ENCODE measurements around the gene TMEM201. TPM values are rescaled to one million over a fixed set of nuclear protein-coding genes. Genes with fewer than 3 reads are reported as not detected.

The TMEM201 gene
- total and polyA plus RNA-seq, 2 of the 8 experiments (the other 6 are each of a cell fraction or from before 2014, with no cell fraction given), result 8.2 to 27.1 TPM

- TF ChIP-seq, protein P1, sequence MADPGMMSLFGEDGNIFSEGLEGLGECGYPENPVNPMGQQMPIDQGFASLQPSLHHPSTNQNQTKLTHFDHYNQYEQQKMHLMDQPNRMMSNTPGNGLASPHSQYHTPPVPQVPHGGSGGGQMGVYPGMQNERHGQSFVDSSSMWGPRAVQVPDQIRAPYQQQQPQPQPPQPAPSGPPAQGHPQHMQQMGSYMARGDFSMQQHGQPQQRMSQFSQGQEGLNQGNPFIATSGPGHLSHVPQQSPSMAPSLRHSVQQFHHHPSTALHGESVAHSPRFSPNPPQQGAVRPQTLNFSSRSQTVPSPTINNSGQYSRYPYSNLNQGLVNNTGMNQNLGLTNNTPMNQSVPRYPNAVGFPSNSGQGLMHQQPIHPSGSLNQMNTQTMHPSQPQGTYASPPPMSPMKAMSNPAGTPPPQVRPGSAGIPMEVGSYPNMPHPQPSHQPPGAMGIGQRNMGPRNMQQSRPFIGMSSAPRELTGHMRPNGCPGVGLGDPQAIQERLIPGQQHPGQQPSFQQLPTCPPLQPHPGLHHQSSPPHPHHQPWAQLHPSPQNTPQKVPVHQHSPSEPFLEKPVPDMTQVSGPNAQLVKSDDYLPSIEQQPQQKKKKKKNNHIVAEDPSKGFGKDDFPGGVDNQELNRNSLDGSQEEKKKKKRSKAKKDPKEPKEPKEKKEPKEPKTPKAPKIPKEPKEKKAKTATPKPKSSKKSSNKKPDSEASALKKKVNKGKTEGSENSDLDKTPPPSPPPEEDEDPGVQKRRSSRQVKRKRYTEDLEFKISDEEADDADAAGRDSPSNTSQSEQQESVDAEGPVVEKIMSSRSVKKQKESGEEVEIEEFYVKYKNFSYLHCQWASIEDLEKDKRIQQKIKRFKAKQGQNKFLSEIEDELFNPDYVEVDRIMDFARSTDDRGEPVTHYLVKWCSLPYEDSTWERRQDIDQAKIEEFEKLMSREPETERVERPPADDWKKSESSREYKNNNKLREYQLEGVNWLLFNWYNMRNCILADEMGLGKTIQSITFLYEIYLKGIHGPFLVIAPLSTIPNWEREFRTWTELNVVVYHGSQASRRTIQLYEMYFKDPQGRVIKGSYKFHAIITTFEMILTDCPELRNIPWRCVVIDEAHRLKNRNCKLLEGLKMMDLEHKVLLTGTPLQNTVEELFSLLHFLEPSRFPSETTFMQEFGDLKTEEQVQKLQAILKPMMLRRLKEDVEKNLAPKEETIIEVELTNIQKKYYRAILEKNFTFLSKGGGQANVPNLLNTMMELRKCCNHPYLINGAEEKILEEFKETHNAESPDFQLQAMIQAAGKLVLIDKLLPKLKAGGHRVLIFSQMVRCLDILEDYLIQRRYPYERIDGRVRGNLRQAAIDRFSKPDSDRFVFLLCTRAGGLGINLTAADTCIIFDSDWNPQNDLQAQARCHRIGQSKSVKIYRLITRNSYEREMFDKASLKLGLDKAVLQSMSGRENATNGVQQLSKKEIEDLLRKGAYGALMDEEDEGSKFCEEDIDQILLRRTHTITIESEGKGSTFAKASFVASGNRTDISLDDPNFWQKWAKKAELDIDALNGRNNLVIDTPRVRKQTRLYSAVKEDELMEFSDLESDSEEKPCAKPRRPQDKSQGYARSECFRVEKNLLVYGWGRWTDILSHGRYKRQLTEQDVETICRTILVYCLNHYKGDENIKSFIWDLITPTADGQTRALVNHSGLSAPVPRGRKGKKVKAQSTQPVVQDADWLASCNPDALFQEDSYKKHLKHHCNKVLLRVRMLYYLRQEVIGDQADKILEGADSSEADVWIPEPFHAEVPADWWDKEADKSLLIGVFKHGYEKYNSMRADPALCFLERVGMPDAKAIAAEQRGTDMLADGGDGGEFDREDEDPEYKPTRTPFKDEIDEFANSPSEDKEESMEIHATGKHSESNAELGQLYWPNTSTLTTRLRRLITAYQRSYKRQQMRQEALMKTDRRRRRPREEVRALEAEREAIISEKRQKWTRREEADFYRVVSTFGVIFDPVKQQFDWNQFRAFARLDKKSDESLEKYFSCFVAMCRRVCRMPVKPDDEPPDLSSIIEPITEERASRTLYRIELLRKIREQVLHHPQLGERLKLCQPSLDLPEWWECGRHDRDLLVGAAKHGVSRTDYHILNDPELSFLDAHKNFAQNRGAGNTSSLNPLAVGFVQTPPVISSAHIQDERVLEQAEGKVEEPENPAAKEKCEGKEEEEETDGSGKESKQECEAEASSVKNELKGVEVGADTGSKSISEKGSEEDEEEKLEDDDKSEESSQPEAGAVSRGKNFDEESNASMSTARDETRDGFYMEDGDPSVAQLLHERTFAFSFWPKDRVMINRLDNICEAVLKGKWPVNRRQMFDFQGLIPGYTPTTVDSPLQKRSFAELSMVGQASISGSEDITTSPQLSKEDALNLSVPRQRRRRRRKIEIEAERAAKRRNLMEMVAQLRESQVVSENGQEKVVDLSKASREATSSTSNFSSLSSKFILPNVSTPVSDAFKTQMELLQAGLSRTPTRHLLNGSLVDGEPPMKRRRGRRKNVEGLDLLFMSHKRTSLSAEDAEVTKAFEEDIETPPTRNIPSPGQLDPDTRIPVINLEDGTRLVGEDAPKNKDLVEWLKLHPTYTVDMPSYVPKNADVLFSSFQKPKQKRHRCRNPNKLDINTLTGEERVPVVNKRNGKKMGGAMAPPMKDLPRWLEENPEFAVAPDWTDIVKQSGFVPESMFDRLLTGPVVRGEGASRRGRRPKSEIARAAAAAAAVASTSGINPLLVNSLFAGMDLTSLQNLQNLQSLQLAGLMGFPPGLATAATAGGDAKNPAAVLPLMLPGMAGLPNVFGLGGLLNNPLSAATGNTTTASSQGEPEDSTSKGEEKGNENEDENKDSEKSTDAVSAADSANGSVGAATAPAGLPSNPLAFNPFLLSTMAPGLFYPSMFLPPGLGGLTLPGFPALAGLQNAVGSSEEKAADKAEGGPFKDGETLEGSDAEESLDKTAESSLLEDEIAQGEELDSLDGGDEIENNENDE (IDR thresholded peaks at IDR 0.05; ENCODE audit: insufficient replicate concordance, low read length), result no peak
- TF ChIP-seq SP1 (IDR thresholded peaks at IDR 0.05; ENCODE audit: low read depth, low read length), result no peak
- TF ChIP-seq BACH1 (IDR thresholded peaks at IDR 0.05; ENCODE audit: low read length), result no peak
- TF ChIP-seq, protein P2, sequence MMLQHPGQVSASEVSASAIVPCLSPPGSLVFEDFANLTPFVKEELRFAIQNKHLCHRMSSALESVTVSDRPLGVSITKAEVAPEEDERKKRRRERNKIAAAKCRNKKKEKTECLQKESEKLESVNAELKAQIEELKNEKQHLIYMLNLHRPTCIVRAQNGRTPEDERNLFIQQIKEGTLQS (IDR thresholded peaks at IDR 0.05; ENCODE audit: insufficient read depth, low read depth, low read length), result no peak
Observed at GRCh38 chr1:9599741-9600140, 11.0 kb downstream of the TMEM201 start (continued).
